ENCODE results near the gene LYPLAL1.

LYPLAL1 gene

DNA sequence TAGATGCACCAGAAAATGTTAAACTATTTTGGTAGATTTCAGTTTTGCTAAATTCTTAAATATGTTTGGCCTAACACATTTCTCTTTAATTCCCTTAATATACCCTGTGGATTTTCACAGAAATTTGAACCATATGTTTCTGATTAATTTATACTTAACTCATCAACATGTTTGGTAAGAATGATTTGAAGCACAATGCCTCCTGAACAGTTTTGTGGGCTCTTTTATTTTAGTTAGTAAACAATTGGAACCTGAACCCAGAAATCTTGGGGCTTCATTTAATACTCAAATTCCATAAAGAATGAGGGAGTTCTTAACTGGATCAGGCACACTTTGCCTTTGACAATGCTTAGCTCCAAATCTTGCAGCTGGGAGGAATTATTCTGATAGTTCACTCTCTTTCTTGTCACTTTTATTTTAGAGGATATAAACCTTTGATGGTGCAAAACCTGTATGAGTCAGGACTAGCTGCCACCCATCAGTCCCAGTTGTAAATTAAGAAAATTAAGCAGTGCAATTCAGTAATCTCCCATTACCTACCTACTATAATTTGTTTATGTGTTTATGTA lies 24.6 kb upstream of the LYPLAL1 start:
- no peak for TF ChIP-seq CTCF (IDR thresholded peaks at IDR 0.05; ENCODE audit: control insufficient read depth, insufficient read depth, low read depth, low read length, missing control alignments)
- no peak overlapping the region for H3K4me3 ChIP-seq (ENCODE audit: control insufficient read depth, low read depth, low read length)
- no peak for DNase-seq (ENCODE audit: low read depth)

GRCh38 chr1:219149953-219150352 lies 23.7 kb upstream of the LYPLAL1 start:
- TF ChIP-seq CTCF (IDR thresholded peaks at IDR 0.05; ENCODE audit: control insufficient read depth, insufficient read depth, low read depth, low read length, missing control alignments): no peak
- H3K4me3 ChIP-seq (ENCODE audit: control insufficient read depth, low read depth, low read length): no peak overlapping the region
- no peak for DNase-seq (ENCODE audit: low read depth)

DNA sequence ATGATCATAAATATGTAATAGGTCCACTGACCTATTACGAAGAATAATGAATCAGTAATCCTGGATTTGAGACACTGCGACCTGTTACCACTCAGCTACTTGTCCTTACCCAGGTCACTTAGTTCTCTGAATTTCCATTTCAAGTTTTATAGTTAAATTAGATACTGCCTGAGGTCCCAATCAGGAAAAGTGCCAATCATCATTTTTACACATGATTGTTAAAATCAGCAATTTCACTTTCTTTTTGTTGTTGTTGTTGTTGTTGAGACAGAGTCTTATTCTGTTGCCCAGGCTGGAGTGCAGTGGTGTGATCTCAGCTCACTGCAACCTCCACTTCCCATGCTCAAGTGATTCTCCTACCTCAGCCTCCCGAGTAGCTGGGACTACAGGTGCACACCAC lies 22.8 kb upstream of the LYPLAL1 start:
- no peak for DNase-seq (ENCODE audit: low read depth)
- no peak overlapping the region for H3K4me3 ChIP-seq (ENCODE audit: control insufficient read depth, low read depth, low read length)
- TF ChIP-seq CTCF (IDR thresholded peaks at IDR 0.05; ENCODE audit: control insufficient read depth, insufficient read depth, low read depth, low read length, missing control alignments): no peak

DNA sequence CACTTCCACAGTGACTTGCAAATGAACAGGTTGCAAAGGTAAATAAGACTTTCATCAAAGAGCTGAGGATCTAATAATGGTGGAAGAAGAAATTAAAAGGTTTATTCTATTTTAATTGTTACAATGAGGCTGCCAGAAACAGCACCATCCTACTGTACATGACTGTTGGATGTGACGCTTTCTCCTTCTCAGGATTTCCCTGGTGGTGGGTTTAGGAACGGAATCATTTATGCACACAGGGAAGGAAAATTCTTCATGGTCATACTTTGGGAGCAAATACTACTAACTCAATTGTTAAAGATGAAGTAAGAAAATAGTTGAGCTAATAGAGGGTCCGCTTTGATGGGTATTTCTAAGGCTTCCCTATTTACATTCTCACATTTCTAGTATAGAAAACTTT lies 22.2 kb upstream of the LYPLAL1 start:
- no peak for TF ChIP-seq CTCF (IDR thresholded peaks at IDR 0.05; ENCODE audit: control insufficient read depth, insufficient read depth, low read depth, low read length, missing control alignments)
- no peak overlapping the region for H3K4me3 ChIP-seq (ENCODE audit: control insufficient read depth, low read depth, low read length)
- DNase-seq (ENCODE audit: low read depth): no peak

DNA sequence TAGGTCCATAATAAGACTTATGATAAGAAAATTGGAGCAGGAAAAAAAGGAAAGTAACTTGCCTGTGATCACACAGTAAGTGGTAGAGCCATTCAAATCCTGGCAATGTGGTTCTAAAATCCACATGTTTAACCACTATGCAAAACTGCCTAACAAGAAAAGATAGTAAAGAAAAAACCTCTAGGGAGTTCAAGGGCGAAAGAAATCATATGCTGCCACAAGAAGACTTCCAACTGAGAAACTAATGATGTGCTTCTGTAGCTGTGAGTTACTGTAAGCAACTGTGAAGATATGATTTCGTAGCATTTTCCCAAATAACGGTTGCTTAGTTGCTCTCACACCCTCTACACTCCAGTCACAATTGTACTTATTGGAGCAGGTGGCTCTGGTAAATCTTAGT lies 20.9 kb upstream of the LYPLAL1 start:
- TF ChIP-seq CTCF (IDR thresholded peaks at IDR 0.05; ENCODE audit: control insufficient read depth, insufficient read depth, low read depth, low read length, missing control alignments): no peak

DNA sequence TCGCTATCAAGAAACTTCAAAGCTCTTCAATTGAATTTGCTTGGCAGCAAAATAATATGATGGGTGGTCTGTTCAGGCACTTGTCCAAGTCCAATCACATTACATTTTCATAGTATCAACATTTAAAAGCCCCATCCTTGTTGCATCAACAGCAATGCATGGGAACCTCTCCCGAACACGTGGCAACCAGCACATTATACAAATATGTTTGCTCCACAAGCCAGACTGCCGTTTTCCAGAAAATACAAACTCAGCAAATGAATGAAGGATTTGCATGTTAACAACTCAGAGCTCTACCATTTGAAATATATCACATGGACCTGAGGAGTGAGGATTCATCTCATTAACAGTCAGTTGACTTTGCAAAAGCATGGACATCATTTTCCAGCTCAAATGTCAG lies 20.0 kb upstream of the LYPLAL1 start:
- no peak for TF ChIP-seq CTCF (IDR thresholded peaks at IDR 0.05; ENCODE audit: control insufficient read depth, insufficient read depth, low read depth, low read length, missing control alignments)
- DNase-seq (ENCODE audit: low read depth): no peak
- no peak overlapping the region for H3K4me3 ChIP-seq (ENCODE audit: control insufficient read depth, low read depth, low read length)

More for the DNA sequence above, 20.9 kb upstream of the LYPLAL1 start:
- no peak for DNase-seq (ENCODE audit: low read depth)
- H3K4me3 ChIP-seq (ENCODE audit: control insufficient read depth, low read depth, low read length): no peak overlapping the region

GRCh38 chr1:219155135-219155534 lies 18.5 kb upstream of the LYPLAL1 start:
- TF ChIP-seq CTCF (IDR thresholded peaks at IDR 0.05; ENCODE audit: control insufficient read depth, insufficient read depth, low read depth, low read length, missing control alignments): no peak
- DNase-seq (ENCODE audit: low read depth): no peak
- H3K4me3 ChIP-seq (ENCODE audit: control insufficient read depth, low read depth, low read length): no peak overlapping the region
